Lower lobe of right lung (tissue), 2 donors: ENCODE results near the gene FMNL2. TPM values are rescaled to one million over a fixed set of nuclear protein-coding genes. Genes with fewer than 3 reads are reported as not detected.

Experiments
- ATAC-seq, 2 donors: fragments of 200-7000 bp; cut with Tn5 transposase; one replicate each; pipeline ENCODE4 v1.9.1; 2020 to 2022; ENCODE audit warnings: mild to moderate bottlenecking in 2 of 2, moderate library complexity in 2 of 2
- DNase-seq: peaks from one replicate; pipeline ENCODE4 v3.0.0-alpha.2; 2020
- H3K27ac ChIP-seq: fragments of 200-600 bp; one replicate; pipeline ENCODE4 v1.8.0; 2022
- H3K27me3 ChIP-seq: fragments of 200-600 bp; one replicate; pipeline ENCODE4 v1.8.0; 2022; ENCODE audit warnings: low read depth
- H3K36me3 ChIP-seq: fragments of 200-600 bp; one replicate; pipeline ENCODE4 v1.8.0; 2022; ENCODE audit warnings: mild to moderate bottlenecking
- H3K4me1 ChIP-seq: fragments of 200-600 bp; one replicate; pipeline ENCODE4 v1.8.0; 2022
- H3K4me3 ChIP-seq: fragments of 200-600 bp; one replicate; pipeline ENCODE4 v1.8.0; 2022; ENCODE audit warnings: mild to moderate bottlenecking
- H3K9me3 ChIP-seq: fragments of 200-600 bp; one replicate; pipeline ENCODE4 v1.8.0; 2022
- CTCF ChIP-seq: fragments of 200-600 bp; IDR thresholded peaks from one replicate; pipeline ENCODE4 v1.8.0; 2022; ENCODE audit warnings: antibody characterized with exemption, mild to moderate bottlenecking
- intact Hi-C: fragments of 100-400 bp; cut with DNase I; formaldehyde crosslinking; loops from one replicate; pipeline ENCODE4 v1.11.0; 2022
- total RNA-seq: library from RNA; stranded (reverse); fragmentation: NEBNext Ultra II Directional; extraction: Animal tissue kit (Norgen Biotek cat#: 25700); gene quantifications from one replicate; pipeline ENCODE4 v1.2.1, GENCODE V29; 2021
- donor health status: DM: no; HTN: yes; CAD: no; lungs with severe emphysema.

Gene FMNL2
- total RNA-seq, 1 donor from 2014 or later, result 77.9 TPM

DNA sequence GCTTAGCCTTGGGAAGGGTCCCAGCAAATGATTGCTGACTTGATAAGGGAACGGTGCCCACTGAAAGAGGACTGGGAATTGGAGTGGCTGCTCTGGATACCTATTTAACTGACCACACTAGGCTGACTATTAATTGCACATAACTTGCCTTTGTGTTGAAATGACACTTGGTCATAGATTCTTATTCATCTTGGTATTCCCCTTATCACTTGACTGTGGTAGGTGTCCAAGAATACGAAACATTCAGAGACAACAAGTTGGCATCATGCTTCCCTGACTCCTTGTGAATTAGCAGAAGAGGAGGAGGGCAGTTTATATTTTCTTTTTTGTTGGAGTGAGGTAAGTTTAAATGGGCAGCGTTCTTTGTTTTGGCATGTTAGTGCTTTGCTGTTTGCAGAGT is 13.4 kb downstream of the FMNL2 start:
- Histone ChIP-seq H3K36me3 (peaks cover 7% of the 10 kb centered on the region), H3K9me3 (no peaks in the 10 kb centered on the region), H3K4me1 (no peaks in the 10 kb centered on the region), H3K4me3 (no peak overlapping the region), H3K27ac (no peak overlapping the region), H3K27me3 (no peaks in the 10 kb centered on the region)
- intact Hi-C loops, result no loop called here
- DNase-seq (no peak), ATAC-seq (no peak)
- no peak for TF ChIP-seq CTCF

- no peaks in the 10 kb centered on the region for H3K9me3 ChIP-seq
- TF ChIP-seq CTCF, result no peak
- no peak overlapping the region for H3K27ac ChIP-seq
- no peak overlapping the region for H3K4me3 ChIP-seq
- DNase-seq (no peak), ATAC-seq (no peak)
- no peaks in the 10 kb centered on the region for H3K27me3 ChIP-seq
- intact Hi-C loops, result no loop called here
- H3K4me1 ChIP-seq, result no peaks in the 10 kb centered on the region
- no peaks in the 10 kb centered on the region for H3K36me3 ChIP-seq
Measured at GRCh38 chr2:152349416-152349815, 14.4 kb downstream of the FMNL2 start.

DNA sequence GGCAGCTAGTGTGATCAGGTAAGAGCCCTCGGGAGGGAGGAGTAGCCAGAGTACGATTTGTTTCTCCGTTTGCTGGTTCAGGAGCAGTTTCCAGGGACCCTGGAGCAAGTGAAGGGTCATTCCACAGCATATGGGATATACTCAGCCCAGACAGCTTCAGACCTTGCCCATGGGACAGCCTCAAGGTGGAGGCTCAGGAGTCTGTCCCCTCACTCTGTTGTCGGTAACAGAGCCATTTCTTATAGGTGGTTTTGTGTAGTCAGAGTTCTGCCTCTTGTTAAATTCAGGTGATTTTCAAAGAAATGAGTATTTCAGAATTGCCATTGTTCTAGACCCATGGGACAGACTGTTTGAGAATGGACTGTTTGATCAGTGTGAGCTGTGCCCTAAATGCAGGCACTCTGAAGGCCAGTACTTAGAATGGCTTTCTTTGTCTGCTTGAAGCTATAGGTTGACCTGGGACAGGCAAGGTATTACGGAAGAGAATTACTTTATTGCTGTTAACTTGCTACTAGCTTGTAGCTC is 15.2 kb downstream of the FMNL2 start:
- H3K27me3 ChIP-seq, result no peaks in the 10 kb centered on the region
- DNase-seq (no peak), ATAC-seq (no peak)
- no peaks in the 10 kb centered on the region for H3K9me3 ChIP-seq
- H3K36me3 ChIP-seq, result no peaks in the 10 kb centered on the region
- intact Hi-C loops, result no loop called here
- no peak overlapping the region for H3K4me3 ChIP-seq
- TF ChIP-seq CTCF, result no peak
- H3K4me1 ChIP-seq, result no peaks in the 10 kb centered on the region
- H3K27ac ChIP-seq, result no peak overlapping the region

GRCh38 chr2:152352616-152353015 is 17.6 kb downstream of the FMNL2 start:
- no peaks in the 10 kb centered on the region for H3K9me3 ChIP-seq
- no peaks in the 10 kb centered on the region for H3K36me3 ChIP-seq
- H3K4me1 ChIP-seq, result no peaks in the 10 kb centered on the region
- ATAC-seq, result no peak
- no peak overlapping the region for H3K4me3 ChIP-seq
- H3K27ac ChIP-seq, result no peak overlapping the region
- no peaks in the 10 kb centered on the region for H3K27me3 ChIP-seq
- intact Hi-C loops, result no loop called here
- no peak for DNase-seq
- TF ChIP-seq CTCF, result no peak

- intact Hi-C loops, result no loop called here
- Histone ChIP-seq H3K27ac (no peak overlapping the region), H3K4me3 (no peak overlapping the region), H3K9me3 (no peaks in the 10 kb centered on the region), H3K4me1 (no peaks in the 10 kb centered on the region), H3K36me3 (no peaks in the 10 kb centered on the region), H3K27me3 (no peaks in the 10 kb centered on the region)
- DNase-seq, result no peak
- no peak for TF ChIP-seq CTCF
- no peak for ATAC-seq
Measured at GRCh38 chr2:152353364-152353763, 18.4 kb downstream of the FMNL2 start.
